A549 (cell line): ENCODE data around the gene ZNF597. TPM values are rescaled to one million over a fixed set of nuclear protein-coding genes. Genes with fewer than 3 reads are reported as not detected.

Experiments
- ATAC-seq, 2 experiments: fragments of 200-7000 bp in 1 of 2; fragments of >200 bp in 1 of 2; cut with Nextera tagmentation in 1 of 2; cut with Tn5 transposase in 1 of 2; 3 replicates each; pipeline versions ENCODE4 v1.8.0 to v1.9.1; 2018 to 2020; ENCODE audit warnings: mild to moderate bottlenecking in 1 of 2, moderate library complexity in 1 of 2
- CTCF ChIA-PET: fragments of 300-600 bp; sonication (Branson Sonifier 250); formaldehyde crosslinking; extraction: SDS; loops from one replicate; lab custom pipeline; 2021; ENCODE audit warnings: antibody characterized with exemption, inconsistent platforms; lab: Yijun Ruan, JAX
- POLR2A ChIA-PET: fragments of 350-600 bp; formaldehyde crosslinking; extraction: SDS; loops from one replicate; lab custom pipeline; 2021; ENCODE audit warnings: antibody characterized with exemption, inconsistent platforms; lab: Yijun Ruan, JAX
- DNase-seq, 2 experiments: peaks; one replicate each; pipeline versions ENCODE4 v3.0.0 to v3.0.0-alpha.2; 2011 to 2016; ENCODE audit warnings: low read depth in 1 of 2, low spot score in 1 of 2
- FAIRE-seq: peaks from 2 replicates; lab custom pipeline; 2011; peaks lifted over from hg19 to GRCh38; lab: Jason Lieb, UNC
- H3K27ac ChIP-seq, 2 experiments: fragments of >200 bp; sonication (Bioruptor Twin); formaldehyde crosslinking; 3 replicates each; pipeline ENCODE4 v1.5.1; 2016 to 2017
- H3K4me1 ChIP-seq: fragments of >200 bp; sonication (Bioruptor Twin); formaldehyde crosslinking; 3 replicates; pipeline ENCODE4 v1.6.1; 2016
- H3K4me2 ChIP-seq: fragments of >200 bp; sonication (Bioruptor Twin); formaldehyde crosslinking; 3 replicates; pipeline ENCODE4 v1.6.1; 2016
- H3K4me3 ChIP-seq: fragments of >200 bp; sonication (Bioruptor Twin); formaldehyde crosslinking; 3 replicates; pipeline ENCODE4 v1.5.1; 2016
- H3K9me3 ChIP-seq: fragments of >200 bp; sonication (Bioruptor Twin); formaldehyde crosslinking; 3 replicates; pipeline ENCODE4 v1.6.1; 2016
- BHLHE40 ChIP-seq: IDR thresholded peaks from 2 replicates; pipeline ENCODE4 v1.6.1; 2012; ENCODE audit warnings: low read depth, low read length, inconsistent platforms
- CHD2 ChIP-seq: fragments of 150-350 bp; IDR thresholded peaks from 2 replicates; pipeline ENCODE4 v1.6.1; 2014; ENCODE audit warnings: low read length; ENCODE audit not compliant: partially characterized antibody
- ESRRA ChIP-seq: fragments of 150-350 bp; IDR thresholded peaks from 2 replicates; pipeline ENCODE4 v1.6.1; 2014; ENCODE audit warnings: mild to moderate bottlenecking, low read length, borderline replicate concordance
- FOSL2 ChIP-seq, 2 experiments: fragments of 450-650 bp in 1 of 2; fragments of >200 bp in 1 of 2; sonication (Bioruptor Twin) in 1 of 2; formaldehyde crosslinking; IDR thresholded peaks; 2 replicates each; pipeline versions ENCODE4 v1.5.0 to v1.6.1; 2016 to 2020; ENCODE audit warnings: mild to moderate bottlenecking in 1 of 2, moderate library complexity in 1 of 2
- HDAC2 ChIP-seq: fragments of 200-600 bp; sonication (generic); IDR thresholded peaks from 2 replicates; pipeline ENCODE4 v1.6.1; 2016
- HEYL ChIP-seq: fragments of 250-450 bp; sonication (Bioruptor Pico); IDR thresholded peaks from 2 replicates; pipeline ENCODE4 v1.8.0; 2021; ENCODE audit warnings: mild to moderate bottlenecking, moderate library complexity
- HOXB5 ChIP-seq: fragments of 250-450 bp; sonication (Bioruptor Pico); IDR thresholded peaks from 2 replicates; pipeline ENCODE4 v1.5.0; 2020; ENCODE audit warnings: mild to moderate bottlenecking, moderate library complexity
- KDM1A ChIP-seq: fragments of 200-600 bp; sonication (generic); IDR thresholded peaks from 2 replicates; pipeline ENCODE4 v1.6.1; 2016; ENCODE audit warnings: low read depth, mild to moderate bottlenecking
- MYC ChIP-seq: IDR thresholded peaks from 2 replicates; pipeline ENCODE4 v1.6.1; 2012; ENCODE audit warnings: mild to moderate bottlenecking, inconsistent platforms, low read length, improper control_type of control experiment, borderline replicate concordance
- NPAS2 ChIP-seq: fragments of 250-450 bp; sonication (Bioruptor Pico); IDR thresholded peaks from 2 replicates; pipeline ENCODE4 v1.8.0; 2022; ENCODE audit warnings: mild to moderate bottlenecking, moderate library complexity, borderline replicate concordance
- NR3C1 ChIP-seq: fragments of >200 bp; sonication (Bioruptor Twin); formaldehyde crosslinking; IDR thresholded peaks from 3 replicates; pipeline ENCODE4 v1.6.1; 2017
- RAD21 ChIP-seq, 2 experiments: fragments of >200 bp in 1 of 2; sonication (Bioruptor Twin) in 1 of 2; formaldehyde crosslinking in 1 of 2; IDR thresholded peaks in 1 of 2; conservative IDR thresholded peaks in 1 of 2; 2 replicates in 1 of 2; 3 replicates in 1 of 2; pipeline ENCODE4 v1.6.1; 2012 to 2018; ENCODE audit warnings: inconsistent platforms in 1 of 2
- RARB ChIP-seq: fragments of 250-450 bp; sonication (Bioruptor Pico); IDR thresholded peaks from 2 replicates; pipeline ENCODE4 v1.8.0; 2021; ENCODE audit warnings: mild to moderate bottlenecking, moderate library complexity
- RCOR1 ChIP-seq: fragments of 150-350 bp; IDR thresholded peaks from 2 replicates; pipeline ENCODE4 v1.6.1; 2014; ENCODE audit warnings: antibody characterized with exemption, low read length, low read depth
- TFCP2L1 ChIP-seq: fragments of 250-450 bp; sonication (Bioruptor Pico); IDR thresholded peaks from 2 replicates; pipeline ENCODE4 v1.5.0; 2021; ENCODE audit warnings: mild to moderate bottlenecking
- ZC3H11A ChIP-seq: fragments of 450-650 bp; IDR thresholded peaks from 2 replicates; pipeline ENCODE4 v1.6.1; 2014; ENCODE audit warnings: antibody characterized with exemption, mild to moderate bottlenecking
- ZFP36 ChIP-seq: fragments of 450-650 bp; IDR thresholded peaks from 2 replicates; pipeline ENCODE4 v1.6.1; 2014; ENCODE audit warnings: borderline replicate concordance; ENCODE audit not compliant: partially characterized antibody
- WGBS: methylation state at CpG from one replicate; pipeline ENCODE4 v1.1.6; 2017; ENCODE audit errors: missing lambda C conversion rate; 5-methylcytosine and 5-hydroxymethylcytosine counted together
- polyA plus RNA-seq, 4 experiments: library from polyadenylated mRNA; depleted of rRNA in 3 of 4; stranded (reverse); fragments of >200 nt; fragmentation: RNase III in 1 of 4; extraction: RNeasy Plus Mini Kit Qiagen cat#74134 plus additional on column Dnase treatment in 1 of 4; gene quantifications; 2 replicates in 3 of 4; 3 replicates in 1 of 4; pipeline ENCODE4 v1.2.3, GENCODE V29; 2011 to 2017
- TF ChIP-seq, protein P1 (sequence below): IDR thresholded peaks from 2 replicates; pipeline ENCODE4 v1.6.1; 2012
- TF ChIP-seq, protein P2 (sequence below): fragments of 250-450 bp; sonication (Bioruptor Pico); IDR thresholded peaks from 2 replicates; pipeline ENCODE4 v1.5.0; 2021; ENCODE audit warnings: mild to moderate bottlenecking, moderate library complexity, borderline replicate concordance
- TF ChIP-seq, protein P3 (sequence below): fragments of 150-350 bp; IDR thresholded peaks from 2 replicates; pipeline ENCODE4 v1.6.1; 2014; ENCODE audit warnings: low read depth, mild to moderate bottlenecking, low read length
- TF ChIP-seq, protein P4 (sequence below): IDR thresholded peaks from 2 replicates; pipeline ENCODE4 v1.6.1; 2012

Gene ZNF597
- polyA plus RNA-seq, 2 of the 4 experiments (the other 2 are of a cell fraction), result 1.1 to 1.9 TPM

DNA sequence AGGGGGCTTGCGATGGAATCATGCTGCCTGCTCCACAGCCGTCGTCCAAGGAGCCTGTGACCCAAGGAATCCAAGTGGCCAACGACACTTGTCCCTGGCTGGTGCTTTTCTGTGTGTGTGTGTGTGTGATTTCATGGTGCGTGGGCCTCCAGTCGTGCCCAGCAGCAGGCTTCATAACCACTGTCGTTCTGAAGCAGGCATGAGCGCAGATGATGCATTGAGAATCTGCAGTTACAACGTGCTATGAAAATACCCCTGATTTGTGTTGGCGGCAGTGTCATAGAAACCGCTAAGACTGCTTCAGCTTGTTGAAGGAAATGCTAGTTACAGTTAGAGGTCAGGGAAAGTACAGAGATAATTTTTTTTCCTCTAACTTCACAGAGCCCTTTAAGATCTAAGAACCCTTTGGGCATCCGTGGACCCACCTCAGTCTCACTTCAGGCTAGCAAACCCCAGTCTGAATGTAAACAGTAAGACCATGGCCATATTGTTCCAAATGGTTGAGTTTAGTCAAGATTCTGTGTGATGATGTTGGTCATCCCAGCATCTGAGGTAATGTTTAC, 36.4 kb upstream of the ZNF597 start:
- no peak for TF ChIP-seq TFCP2L1 (CRISPR knock-in tag)
- no peak for TF ChIP-seq MYC
- Histone ChIP-seq H3K4me1 (no peaks in the 10 kb centered on the region), H3K9me3 (no peaks in the 10 kb centered on the region), H3K27ac (no peak overlapping the region), H3K4me3 (no peak overlapping the region), H3K4me2 (no peak overlapping the region)
- DNase-seq (no peak), FAIRE-seq (no peak), ATAC-seq (no peak)
- ChIA-PET POLR2A (no interaction called here), CTCF (no interaction called here)
- 93% methylated on average over 12 of the region's 12 CpGs for WGBS

DNA sequence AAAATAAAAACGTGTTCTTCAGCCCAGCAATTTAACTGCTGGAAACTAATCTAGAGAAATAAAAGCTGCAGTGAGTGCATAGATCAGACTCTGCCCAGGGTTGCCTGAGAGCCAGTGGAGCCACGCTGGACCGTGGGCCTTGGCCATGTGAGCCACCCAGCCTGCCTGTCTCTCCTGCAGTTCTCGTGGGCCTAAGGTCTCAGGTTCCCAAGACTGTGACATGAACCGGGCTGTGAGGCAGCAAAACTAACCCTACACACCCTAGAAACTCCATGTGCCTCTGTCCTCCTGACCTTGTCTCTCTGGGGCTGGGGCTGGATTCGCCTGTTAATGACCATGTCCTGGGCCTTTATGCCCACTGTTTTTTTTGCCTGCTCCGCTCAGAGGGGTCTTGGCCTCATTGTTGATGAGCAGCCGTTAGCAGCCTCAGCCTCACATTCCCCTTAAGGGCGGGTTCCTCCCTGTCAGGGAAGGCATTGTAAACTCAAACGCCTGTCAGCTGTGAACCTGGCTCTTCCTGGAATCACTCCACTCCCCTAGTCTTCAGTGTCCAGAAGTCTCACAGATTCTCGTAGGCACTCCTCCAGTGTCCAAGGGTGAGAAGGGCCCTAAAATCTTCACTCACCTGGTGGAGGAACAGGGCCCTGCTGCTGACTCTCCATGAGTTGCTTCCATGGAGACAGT, 35.1 kb upstream of the ZNF597 start:
- no peak overlapping the region for H3K27ac ChIP-seq
- no peak for TF ChIP-seq CHD2
- no peak for TF ChIP-seq NPAS2 (CRISPR knock-in tag)
- no peak for TF ChIP-seq RAD21 (conservative IDR thresholded peaks at IDR 0.05 in 1 of 2, IDR thresholded peaks at IDR 0.05 in 1 of 2)
- TF ChIP-seq ZC3H11A, result no peak
- ChIA-PET CTCF (no interaction called here), POLR2A (no interaction called here)
- WGBS, result 91% methylated on average over 11 of the region's 11 CpGs
- no peak overlapping the region for H3K4me2 ChIP-seq
- FAIRE-seq (no peak), DNase-seq (no peak), ATAC-seq (no peak)
- H3K9me3 ChIP-seq, result no peaks in the 10 kb centered on the region
- no peaks in the 10 kb centered on the region for H3K4me1 ChIP-seq
- H3K4me3 ChIP-seq, result no peak overlapping the region

DNA sequence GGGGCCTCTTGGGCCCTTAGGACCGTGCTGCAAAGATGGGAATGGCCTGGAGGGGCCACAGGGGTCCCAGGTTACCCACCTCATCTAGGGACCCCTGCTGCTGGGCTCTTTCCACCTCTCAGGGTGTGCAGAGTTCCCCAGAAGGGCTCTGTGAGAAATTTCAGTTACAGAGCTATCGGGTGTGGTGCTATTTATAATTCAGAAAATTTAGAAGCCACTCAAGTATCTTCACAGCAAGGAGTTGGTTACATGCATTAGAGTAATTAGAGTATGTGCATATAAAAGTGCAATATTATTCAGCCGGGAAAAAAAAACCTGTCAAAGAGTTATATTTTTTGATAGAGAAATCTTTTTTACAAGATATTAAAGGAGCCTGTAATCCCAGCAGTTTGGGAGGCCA, 33.1 kb upstream of the ZNF597 start:
- DNase-seq (no peak), ATAC-seq (no peak), FAIRE-seq (no peak)
- CTCF ChIA-PET, result interaction anchor here (1.0 kb wide), 1 partner anchor 10 kb away, joined by 3 read pairs; no protein-coding TSS in a partner anchor
- Histone ChIP-seq H3K4me3 (no peak overlapping the region), H3K9me3 (no peaks in the 10 kb centered on the region), H3K27ac (no peak overlapping the region), H3K4me1 (no peaks in the 10 kb centered on the region), H3K4me2 (no peak overlapping the region)
- POLR2A ChIA-PET, result interaction anchor here (0.6 kb wide), 1 partner anchor 571 kb away, joined by 3 read pairs; no protein-coding TSS in a partner anchor
- TF ChIP-seq HDAC2 (no peak), KDM1A (no peak), FOSL2 (IDR thresholded peaks at IDR 0.05) (no peak), FOSL2 (CRISPR knock-in tag; IDR thresholded peaks at IDR 0.05) (no peak), ZFP36 (no peak), RCOR1 (no peak), CHD2 (no peak), HEYL (CRISPR knock-in tag) (no peak), RARB (CRISPR knock-in tag) (no peak), HOXB5 (no peak), BHLHE40 (no peak), NR3C1 (no peak), ESRRA (no peak)
- TF ChIP-seq, protein P1, sequence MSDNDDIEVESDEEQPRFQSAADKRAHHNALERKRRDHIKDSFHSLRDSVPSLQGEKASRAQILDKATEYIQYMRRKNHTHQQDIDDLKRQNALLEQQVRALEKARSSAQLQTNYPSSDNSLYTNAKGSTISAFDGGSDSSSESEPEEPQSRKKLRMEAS, result no peak
- TF ChIP-seq, protein P2, sequence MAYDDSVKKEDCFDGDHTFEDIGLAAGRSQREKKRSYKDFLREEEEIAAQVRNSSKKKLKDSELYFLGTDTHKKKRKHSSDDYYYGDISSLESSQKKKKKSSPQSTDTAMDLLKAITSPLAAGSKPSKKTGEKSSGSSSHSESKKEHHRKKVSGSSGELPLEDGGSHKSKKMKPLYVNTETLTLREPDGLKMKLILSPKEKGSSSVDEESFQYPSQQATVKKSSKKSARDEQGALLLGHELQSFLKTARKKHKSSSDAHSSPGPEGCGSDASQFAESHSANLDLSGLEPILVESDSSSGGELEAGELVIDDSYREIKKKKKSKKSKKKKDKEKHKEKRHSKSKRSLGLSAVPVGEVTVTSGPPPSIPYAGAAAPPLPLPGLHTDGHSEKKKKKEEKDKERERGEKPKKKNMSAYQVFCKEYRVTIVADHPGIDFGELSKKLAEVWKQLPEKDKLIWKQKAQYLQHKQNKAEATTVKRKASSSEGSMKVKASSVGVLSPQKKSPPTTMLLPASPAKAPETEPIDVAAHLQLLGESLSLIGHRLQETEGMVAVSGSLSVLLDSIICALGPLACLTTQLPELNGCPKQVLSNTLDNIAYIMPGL (CRISPR knock-in tag), result no peak
- TF ChIP-seq, protein P3, sequence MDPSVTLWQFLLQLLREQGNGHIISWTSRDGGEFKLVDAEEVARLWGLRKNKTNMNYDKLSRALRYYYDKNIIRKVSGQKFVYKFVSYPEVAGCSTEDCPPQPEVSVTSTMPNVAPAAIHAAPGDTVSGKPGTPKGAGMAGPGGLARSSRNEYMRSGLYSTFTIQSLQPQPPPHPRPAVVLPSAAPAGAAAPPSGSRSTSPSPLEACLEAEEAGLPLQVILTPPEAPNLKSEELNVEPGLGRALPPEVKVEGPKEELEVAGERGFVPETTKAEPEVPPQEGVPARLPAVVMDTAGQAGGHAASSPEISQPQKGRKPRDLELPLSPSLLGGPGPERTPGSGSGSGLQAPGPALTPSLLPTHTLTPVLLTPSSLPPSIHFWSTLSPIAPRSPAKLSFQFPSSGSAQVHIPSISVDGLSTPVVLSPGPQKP, result no peak
- TF ChIP-seq, protein P4, sequence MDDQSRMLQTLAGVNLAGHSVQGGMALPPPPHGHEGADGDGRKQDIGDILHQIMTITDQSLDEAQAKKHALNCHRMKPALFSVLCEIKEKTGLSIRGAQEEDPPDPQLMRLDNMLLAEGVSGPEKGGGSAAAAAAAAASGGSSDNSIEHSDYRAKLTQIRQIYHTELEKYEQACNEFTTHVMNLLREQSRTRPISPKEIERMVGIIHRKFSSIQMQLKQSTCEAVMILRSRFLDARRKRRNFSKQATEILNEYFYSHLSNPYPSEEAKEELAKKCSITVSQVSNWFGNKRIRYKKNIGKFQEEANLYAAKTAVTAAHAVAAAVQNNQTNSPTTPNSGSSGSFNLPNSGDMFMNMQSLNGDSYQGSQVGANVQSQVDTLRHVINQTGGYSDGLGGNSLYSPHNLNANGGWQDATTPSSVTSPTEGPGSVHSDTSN, result no peak
- 83% methylated on average over 3 of the region's 3 CpGs for WGBS
